ENCODE results near the gene CCT2.

DNA sequence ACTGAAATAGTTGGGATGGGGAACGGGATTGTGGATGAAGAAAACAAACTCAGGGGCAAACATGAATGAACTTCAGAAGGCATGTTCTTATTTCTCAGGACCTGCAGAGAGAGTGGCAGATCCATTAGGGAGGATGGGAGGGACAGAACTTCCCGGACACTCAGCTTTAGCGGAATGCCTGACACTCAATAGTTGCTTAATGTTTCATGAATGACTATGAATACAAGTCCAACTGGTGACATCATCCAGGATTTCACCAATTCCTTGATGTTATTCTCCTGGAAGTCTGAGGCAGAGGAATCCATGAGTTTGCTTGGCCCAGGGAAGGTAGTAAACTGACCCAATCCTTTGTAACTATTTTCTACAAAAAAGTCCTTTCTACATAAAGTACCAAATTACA, 63.2 kb downstream of the CCT2 start:
- TF ChIP-seq NR0B1 (IDR thresholded peaks at IDR 0.05; ENCODE audit: partially characterized antibody) (no peak), MAFK (IDR thresholded peaks at IDR 0.05; ENCODE audit: low read length) (no peak), ZBTB1 (CRISPR knock-in tag; IDR thresholded peaks at IDR 0.05; ENCODE audit: borderline replicate concordance, low read depth) (no peak), STAG1 (CRISPR knock-in tag; IDR thresholded peaks at IDR 0.05; ENCODE audit: borderline replicate concordance) (no peak), NFIC (IDR thresholded peaks at IDR 0.05) (no peak), ATF1 (CRISPR knock-in tag; IDR thresholded peaks at IDR 0.05) (no peak), ATF1 (tag; IDR thresholded peaks at IDR 0.05) (no peak), RCOR1 (IDR thresholded peaks at IDR 0.05; ENCODE audit: borderline replicate concordance in 1 of 2, low read depth in 2 of 2, low read length in 2 of 2) (no peak), POLR2AphosphoS2 (IDR thresholded peaks at IDR 0.05; ENCODE audit: low read length) (no peak), IRF9 (tag; IDR thresholded peaks at IDR 0.05) (no peak)
- TF ChIP-seq, protein P1, sequence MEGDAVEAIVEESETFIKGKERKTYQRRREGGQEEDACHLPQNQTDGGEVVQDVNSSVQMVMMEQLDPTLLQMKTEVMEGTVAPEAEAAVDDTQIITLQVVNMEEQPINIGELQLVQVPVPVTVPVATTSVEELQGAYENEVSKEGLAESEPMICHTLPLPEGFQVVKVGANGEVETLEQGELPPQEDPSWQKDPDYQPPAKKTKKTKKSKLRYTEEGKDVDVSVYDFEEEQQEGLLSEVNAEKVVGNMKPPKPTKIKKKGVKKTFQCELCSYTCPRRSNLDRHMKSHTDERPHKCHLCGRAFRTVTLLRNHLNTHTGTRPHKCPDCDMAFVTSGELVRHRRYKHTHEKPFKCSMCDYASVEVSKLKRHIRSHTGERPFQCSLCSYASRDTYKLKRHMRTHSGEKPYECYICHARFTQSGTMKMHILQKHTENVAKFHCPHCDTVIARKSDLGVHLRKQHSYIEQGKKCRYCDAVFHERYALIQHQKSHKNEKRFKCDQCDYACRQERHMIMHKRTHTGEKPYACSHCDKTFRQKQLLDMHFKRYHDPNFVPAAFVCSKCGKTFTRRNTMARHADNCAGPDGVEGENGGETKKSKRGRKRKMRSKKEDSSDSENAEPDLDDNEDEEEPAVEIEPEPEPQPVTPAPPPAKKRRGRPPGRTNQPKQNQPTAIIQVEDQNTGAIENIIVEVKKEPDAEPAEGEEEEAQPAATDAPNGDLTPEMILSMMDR (IDR thresholded peaks at IDR 0.05 in 2 of 3, conservative IDR thresholded peaks at IDR 0.05 in 1 of 3; ENCODE audit: insufficient read depth in 2 of 3, low read depth in 1 of 3, low read length in 3 of 3) = no peak
